ENCODE measurements around the gene ATP13A4. TPM values are rescaled to one million over a fixed set of nuclear protein-coding genes. Genes with fewer than 3 reads are reported as not detected.

The ATP13A4 gene
- total and polyA plus RNA-seq, 2 of the 8 experiments (the other 6 are each of a cell fraction or from before 2014, with no cell fraction given): 0.12 TPM; not detected in 1

GRCh38 chr3:193357291-193357690, 197.4 kb downstream of the ATP13A4 start (continued):
- TF ChIP-seq CHD7 (IDR thresholded peaks at IDR 0.05; ENCODE audit: insufficient replicate concordance, low read length): no peak
- no peak for TF ChIP-seq TCF12 (IDR thresholded peaks at IDR 0.05; ENCODE audit: low read depth, low read length)
